Trophoblast cell (in vitro differentiated cells and primary cell): ENCODE results near the gene TMEM247.

Experiments
- DNase-seq, 2 donors: peaks; one replicate each; pipeline ENCODE4 v3.0.0-alpha.2; 2016
- H2AFZ ChIP-seq: 2 replicates; pipeline ENCODE4 v1.6.1; 2013; ENCODE audit warnings: low read length, moderate library complexity, mild to moderate bottlenecking; ENCODE audit not compliant: insufficient read depth, poor library complexity
- H2AK5ac ChIP-seq: 2 replicates; pipeline ENCODE4 v1.6.1; 2013; ENCODE audit warnings: mild to moderate bottlenecking, low read length
- H2BK120ac ChIP-seq: 2 replicates; pipeline ENCODE4 v1.6.1; 2013; ENCODE audit warnings: low read length, mild to moderate bottlenecking, moderate library complexity; ENCODE audit not compliant: insufficient read depth, poor library complexity
- H2BK12ac ChIP-seq: 2 replicates; pipeline ENCODE4 v1.6.1; 2013; ENCODE audit warnings: mild to moderate bottlenecking, low read length, moderate library complexity
- H2BK5ac ChIP-seq: 2 replicates; pipeline ENCODE4 v1.6.1; 2013; ENCODE audit warnings: low read length, low read depth, moderate library complexity, mild to moderate bottlenecking; ENCODE audit not compliant: poor library complexity
- H3K14ac ChIP-seq: 2 replicates; pipeline ENCODE4 v1.6.1; 2013; ENCODE audit warnings: mild to moderate bottlenecking, low read length
- H3K18ac ChIP-seq: 2 replicates; pipeline ENCODE4 v1.6.1; 2013; ENCODE audit warnings: mild to moderate bottlenecking, low read length
- H3K23ac ChIP-seq: 2 replicates; pipeline ENCODE4 v1.6.1; 2013; ENCODE audit warnings: low read length
- H3K27ac ChIP-seq: 2 replicates; pipeline ENCODE4 v1.5.1; 2013; ENCODE audit warnings: low read depth, mild to moderate bottlenecking, inconsistent platforms, low read length, moderate library complexity
- H3K27me3 ChIP-seq: 2 replicates; pipeline ENCODE4 v1.6.1; 2013; ENCODE audit warnings: inconsistent platforms, mild to moderate bottlenecking, low read length, moderate library complexity; ENCODE audit not compliant: insufficient read depth
- H3K36me3 ChIP-seq, 2 experiments: 1 replicate in 1 of 2; 2 replicates in 1 of 2; pipeline ENCODE4 v1.6.1; 2013; ENCODE audit warnings: low read length in 2 of 2, mild to moderate bottlenecking in 2 of 2, moderate library complexity in 1 of 2; ENCODE audit not compliant: insufficient read depth in 2 of 2, control insufficient read depth in 1 of 2
- H3K4ac ChIP-seq: 2 replicates; pipeline ENCODE4 v1.6.1; 2013; ENCODE audit warnings: low read depth, mild to moderate bottlenecking, low read length, moderate library complexity
- H3K4me1 ChIP-seq, 2 experiments: 1 replicate in 1 of 2; 2 replicates in 1 of 2; pipeline ENCODE4 v1.6.1; 2013; ENCODE audit warnings: low read length in 2 of 2, mild to moderate bottlenecking in 2 of 2, moderate library complexity in 1 of 2; ENCODE audit not compliant: insufficient read depth in 2 of 2, control insufficient read depth in 1 of 2
- H3K4me2 ChIP-seq: 2 replicates; pipeline ENCODE4 v1.6.1; 2013; ENCODE audit warnings: inconsistent platforms, mild to moderate bottlenecking, low read length, moderate library complexity
- H3K4me3 ChIP-seq: 2 replicates; pipeline ENCODE4 v1.5.1; 2013; ENCODE audit warnings: mild to moderate bottlenecking, low read depth, low read length, inconsistent platforms
- H3K79me1 ChIP-seq: one replicate; pipeline ENCODE4 v1.6.1; 2013; ENCODE audit warnings: low read length
- H3K79me2 ChIP-seq: 2 replicates; pipeline ENCODE4 v1.6.1; 2013; ENCODE audit warnings: low read length, mild to moderate bottlenecking; ENCODE audit not compliant: control insufficient read depth, insufficient read depth, poor library complexity
- H3K9ac ChIP-seq: 2 replicates; pipeline ENCODE4 v1.6.1; 2013; ENCODE audit warnings: mild to moderate bottlenecking, low read length
- H3K9me3 ChIP-seq: 2 replicates; pipeline ENCODE4 v1.6.1; 2013; ENCODE audit warnings: low read depth, mild to moderate bottlenecking, control low read depth, inconsistent platforms, low read length; ENCODE audit not compliant: insufficient read depth
- H4K12ac ChIP-seq: 2 replicates; pipeline ENCODE4 v1.6.1; 2013; ENCODE audit warnings: low read depth, mild to moderate bottlenecking, low read length, moderate library complexity
- H4K8ac ChIP-seq: 2 replicates; pipeline ENCODE4 v1.6.1; 2013; ENCODE audit warnings: low read depth, mild to moderate bottlenecking, low read length, moderate library complexity
- H4K91ac ChIP-seq: one replicate; pipeline ENCODE4 v1.6.1; 2013; ENCODE audit warnings: low read depth, mild to moderate bottlenecking, low read length, moderate library complexity
- WGBS: extraction: QIAGEN DNeasy Blood & Tissue Kit; methylation state at CpG from one replicate; pipeline ENCODE4 v1.1.7; 2013; ENCODE audit warnings: missing lambda C conversion rate; ENCODE audit not compliant: insufficient read length, insufficient coverage; ENCODE audit errors: extremely low coverage; 5-methylcytosine and 5-hydroxymethylcytosine counted together

The TMEM247 gene

DNA sequence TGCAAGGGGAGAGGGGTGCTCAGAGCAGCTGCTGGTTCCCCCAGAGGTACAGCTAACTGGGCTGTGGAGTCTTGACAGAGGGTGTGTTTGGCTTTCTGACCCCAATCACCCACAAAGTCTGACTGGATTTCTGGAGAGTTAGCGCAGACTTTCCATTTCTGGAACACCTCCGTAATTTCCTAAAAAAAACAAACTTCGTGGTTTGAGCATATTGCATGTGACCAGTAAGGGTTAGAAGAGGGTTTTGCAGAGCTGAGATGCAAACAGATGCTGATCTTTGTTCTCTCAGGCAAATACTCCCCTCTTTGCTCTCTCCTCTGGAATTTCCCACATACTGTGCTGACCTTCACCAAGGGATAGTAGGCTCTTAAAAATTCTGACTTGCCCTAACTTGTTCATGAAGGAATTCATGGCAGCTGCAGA, 44.5 kb upstream of the TMEM247 start:
- DNase-seq, result peak in 1 of 2 donors; percentile 50
- Histone ChIP-seq H3K4me2 (no peak overlapping the region), H3K23ac (no peak overlapping the region), H2AFZ (no peak overlapping the region), H3K9me3 (no peaks in the 10 kb centered on the region), H3K9ac (no peak overlapping the region), H3K14ac (peak overlapping the region; percentile 36), H3K27me3 (no peaks in the 10 kb centered on the region), H2BK5ac (peak overlapping the region; percentile 59), H2BK12ac (peak overlapping the region; percentile 7), H4K91ac (peak overlapping the region; percentile 87), H4K8ac (peak overlapping the region; percentile 52), H4K12ac (no peak overlapping the region), H3K4me1 (peaks cover 8 to 11% of the 10 kb centered on the region in 2 experiments), H3K79me2 (no peaks in the 10 kb centered on the region), H3K18ac (peak overlapping the region; percentile 13), H3K4me3 (no peak overlapping the region), H2BK120ac (peak overlapping the region; percentile 65), H3K27ac (peak overlapping the region; percentile 80), H3K4ac (no peak overlapping the region), H3K36me3 (no peaks in the 10 kb centered on the region), H3K79me1 (peaks cover 16% of the 10 kb centered on the region), H2AK5ac (no peak overlapping the region)
- WGBS, result no CpG with 5 or more reads among the region's 3 CpGs

- Histone ChIP-seq H3K23ac (no peak overlapping the region), H2BK12ac (no peak overlapping the region), H3K36me3 (no peaks in the 10 kb centered on the region), H2AK5ac (no peak overlapping the region), H3K4ac (no peak overlapping the region), H3K9ac (no peak overlapping the region), H2BK5ac (peak overlapping the region; percentile 69), H3K18ac (no peak overlapping the region), H4K8ac (no peak overlapping the region), H3K4me2 (no peak overlapping the region), H2BK120ac (peak overlapping the region; percentile 63), H2AFZ (no peak overlapping the region), H3K4me1 (peaks cover 8 to 11% of the 10 kb centered on the region in 2 experiments), H4K12ac (no peak overlapping the region), H3K14ac (no peak overlapping the region), H3K79me1 (peaks cover 17% of the 10 kb centered on the region), H3K79me2 (no peaks in the 10 kb centered on the region), H3K4me3 (no peak overlapping the region), H4K91ac (peak overlapping the region; percentile 70), H3K9me3 (no peaks in the 10 kb centered on the region), H3K27me3 (no peaks in the 10 kb centered on the region), H3K27ac (peak overlapping the region; percentile 65)
- DNase-seq, result no peak
These were observed 44.0 kb upstream of the TMEM247 start for GRCh38 chr2:46435353-46435752.

GRCh38 chr2:46435796-46436360, 43.5 kb upstream of the TMEM247 start:
- H2AK5ac ChIP-seq, result peak overlapping the region; percentile 87
- H2AFZ ChIP-seq, result no peak overlapping the region
- H3K4me3 ChIP-seq, result no peak overlapping the region
- no peak overlapping the region for H3K9ac ChIP-seq
- H2BK12ac ChIP-seq, result peak overlapping the region; percentile 94
- H3K36me3 ChIP-seq, result no peaks in the 10 kb centered on the region
- peaks cover 8 to 11% of the 10 kb centered on the region in 2 experiments for H3K4me1 ChIP-seq
- DNase-seq, result no peak
- no CpG with 5 or more reads among the region's 4 CpGs for WGBS
- no peak overlapping the region for H3K27ac ChIP-seq
- peaks cover 19% of the 10 kb centered on the region for H3K79me1 ChIP-seq
- H3K27me3 ChIP-seq, result no peaks in the 10 kb centered on the region
- H4K12ac ChIP-seq, result no peak overlapping the region
- H3K18ac ChIP-seq, result no peak overlapping the region
- no peaks in the 10 kb centered on the region for H3K79me2 ChIP-seq
- peak overlapping the region; percentile 57 for H3K14ac ChIP-seq
- no peak overlapping the region for H3K23ac ChIP-seq
- peak overlapping the region; percentile 88 for H2BK5ac ChIP-seq
- peak overlapping the region; percentile 59 for H4K8ac ChIP-seq
- peak overlapping the region; percentile 71 for H4K91ac ChIP-seq
- no peak overlapping the region for H3K4me2 ChIP-seq
- peak overlapping the region; percentile 81 for H2BK120ac ChIP-seq
- no peak overlapping the region for H3K4ac ChIP-seq
- no peaks in the 10 kb centered on the region for H3K9me3 ChIP-seq

- Histone ChIP-seq H2AFZ (no peak overlapping the region), H4K12ac (no peak overlapping the region)
These were observed 42.6 kb upstream of the TMEM247 start for GRCh38 chr2:46436800-46437199.

More at GRCh38 chr2:46436800-46437199, 42.6 kb upstream of the TMEM247 start:
- Histone ChIP-seq H3K4me1 (peaks cover 7 to 8% of the 10 kb centered on the region in 2 experiments), H2BK12ac (no peak overlapping the region), H3K27ac (no peak overlapping the region), H3K9ac (no peak overlapping the region), H2BK120ac (no peak overlapping the region), H3K27me3 (no peaks in the 10 kb centered on the region), H3K4me3 (no peak overlapping the region), H4K8ac (no peak overlapping the region), H3K79me2 (no peaks in the 10 kb centered on the region), H3K4me2 (no peak overlapping the region), H3K4ac (no peak overlapping the region), H3K14ac (no peak overlapping the region), H4K91ac (no peak overlapping the region), H3K79me1 (peaks cover 18% of the 10 kb centered on the region), H3K36me3 (no peaks in the 10 kb centered on the region), H3K23ac (no peak overlapping the region), H2AK5ac (no peak overlapping the region), H2BK5ac (no peak overlapping the region), H3K18ac (no peak overlapping the region), H3K9me3 (no peaks in the 10 kb centered on the region)
- no peak for DNase-seq
